GM12892 (cell line): Measurements from ENCODE around the gene ACE2.

Source experiments
- POLR2A ChIP-seq: IDR thresholded peaks from 2 replicates; pipeline ENCODE4 v1.6.1; 2011; ENCODE audit warnings: low read depth, low read length, control low read depth
- POLR2AphosphoS5 ChIP-seq: IDR thresholded peaks from 2 replicates; pipeline ENCODE4 v1.6.1; 2011; ENCODE audit warnings: low read depth, low read length, control low read depth
- TAF1 ChIP-seq: IDR thresholded peaks from 2 replicates; pipeline ENCODE4 v1.6.1; 2011; ENCODE audit warnings: low read depth, mild to moderate bottlenecking, control low read depth, low read length, borderline replicate concordance

GRCh38 chrX:15599461-15599860 is 1.3 kb downstream of the ACE2 start:
- TF ChIP-seq POLR2A: no peak
- no peak for TF ChIP-seq POLR2AphosphoS5
- no peak for TF ChIP-seq TAF1
